ENCODE data around the gene ZNF415.

DNA sequence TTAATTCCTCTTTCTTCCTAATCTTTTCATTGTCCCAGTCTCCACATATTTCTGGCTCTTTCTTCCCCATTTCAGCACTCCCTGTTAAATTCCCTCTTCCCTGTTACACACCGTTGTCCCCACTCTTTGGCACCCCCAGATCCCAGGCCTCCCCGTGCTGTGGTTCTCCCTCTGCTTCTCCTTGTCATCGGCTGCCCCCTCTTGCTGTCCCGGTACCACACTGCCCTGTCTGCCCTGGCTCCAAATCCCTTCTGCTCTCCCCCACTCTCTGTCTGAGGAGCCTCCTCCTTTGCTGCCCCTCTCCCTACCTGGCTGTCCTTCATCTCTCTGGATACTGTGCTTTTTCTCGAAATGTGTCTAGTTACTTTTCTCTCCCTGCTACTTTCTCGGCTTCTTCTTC is 983 bp downstream of the ZNF415 start:
- TF ChIP-seq, protein P1, sequence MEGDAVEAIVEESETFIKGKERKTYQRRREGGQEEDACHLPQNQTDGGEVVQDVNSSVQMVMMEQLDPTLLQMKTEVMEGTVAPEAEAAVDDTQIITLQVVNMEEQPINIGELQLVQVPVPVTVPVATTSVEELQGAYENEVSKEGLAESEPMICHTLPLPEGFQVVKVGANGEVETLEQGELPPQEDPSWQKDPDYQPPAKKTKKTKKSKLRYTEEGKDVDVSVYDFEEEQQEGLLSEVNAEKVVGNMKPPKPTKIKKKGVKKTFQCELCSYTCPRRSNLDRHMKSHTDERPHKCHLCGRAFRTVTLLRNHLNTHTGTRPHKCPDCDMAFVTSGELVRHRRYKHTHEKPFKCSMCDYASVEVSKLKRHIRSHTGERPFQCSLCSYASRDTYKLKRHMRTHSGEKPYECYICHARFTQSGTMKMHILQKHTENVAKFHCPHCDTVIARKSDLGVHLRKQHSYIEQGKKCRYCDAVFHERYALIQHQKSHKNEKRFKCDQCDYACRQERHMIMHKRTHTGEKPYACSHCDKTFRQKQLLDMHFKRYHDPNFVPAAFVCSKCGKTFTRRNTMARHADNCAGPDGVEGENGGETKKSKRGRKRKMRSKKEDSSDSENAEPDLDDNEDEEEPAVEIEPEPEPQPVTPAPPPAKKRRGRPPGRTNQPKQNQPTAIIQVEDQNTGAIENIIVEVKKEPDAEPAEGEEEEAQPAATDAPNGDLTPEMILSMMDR (optimal IDR thresholded peaks at IDR 0.05 in 1 of 3, IDR thresholded peaks at IDR 0.05 in 1 of 3, conservative IDR thresholded peaks at IDR 0.05 in 1 of 3; ENCODE audit: extremely low read depth in 1 of 3, insufficient read depth in 2 of 3, low read length in 3 of 3): no peak
- TF ChIP-seq EZH2 (IDR thresholded peaks at IDR 0.05; ENCODE audit: low read length): no peak
